CMK (cell line): ENCODE results near the gene THADA.
"Not testable (repeated sequence)": the region's sequence is repeated elsewhere in the genome, so short reads cannot be mapped to it uniquely, and the experiment has no call there.

Experiments
- DNase-seq: peaks from one replicate; pipeline ENCODE4 v3.0.0-alpha.2; 2010; ENCODE audit warnings: low read depth

THADA gene

DNA sequence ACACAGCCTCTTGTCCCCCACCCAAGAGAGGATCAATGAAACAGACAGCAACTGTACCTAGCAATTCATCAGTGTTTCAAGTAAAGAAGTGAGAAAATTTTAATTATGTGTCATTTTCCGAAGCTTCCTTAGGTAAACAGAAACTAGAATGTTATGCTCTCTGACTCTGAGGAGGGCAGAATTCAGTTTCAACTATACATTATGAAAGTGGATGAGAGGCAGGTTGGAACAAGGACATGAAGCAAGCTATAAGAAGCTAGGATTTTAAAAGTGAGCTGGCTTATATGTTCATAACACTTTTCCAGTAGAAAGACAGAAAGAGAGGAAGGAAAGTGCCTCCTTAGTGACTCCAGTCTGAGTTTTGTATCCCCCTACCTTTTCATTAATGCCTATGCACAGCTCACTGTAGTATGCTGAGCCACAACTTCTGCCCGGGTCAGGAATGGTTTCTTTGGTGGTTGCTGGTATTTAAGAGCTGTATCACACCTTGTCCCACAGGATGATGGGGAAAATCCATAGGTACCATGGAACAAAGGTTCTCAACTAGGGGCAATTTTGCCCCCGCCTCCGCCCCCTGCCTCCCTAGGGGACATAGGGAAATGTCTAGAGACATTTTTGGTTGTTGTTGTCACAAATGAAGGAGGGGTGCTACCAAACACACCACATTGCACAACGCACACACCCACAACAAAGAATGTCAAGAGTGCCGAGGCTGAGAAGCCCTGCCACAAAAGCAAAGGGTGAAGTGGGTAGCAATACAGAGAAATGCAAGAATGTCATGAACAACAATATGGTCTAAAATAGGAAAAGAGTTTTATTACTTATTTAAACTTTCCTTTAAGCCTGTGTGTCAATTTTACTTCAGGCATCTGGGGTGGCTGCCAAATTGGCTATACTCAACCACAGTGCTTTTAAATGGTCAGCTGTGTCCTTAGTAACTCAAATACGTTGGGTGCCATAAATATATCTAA, 208.5 kb downstream of the THADA start:
- no peak for DNase-seq

DNA sequence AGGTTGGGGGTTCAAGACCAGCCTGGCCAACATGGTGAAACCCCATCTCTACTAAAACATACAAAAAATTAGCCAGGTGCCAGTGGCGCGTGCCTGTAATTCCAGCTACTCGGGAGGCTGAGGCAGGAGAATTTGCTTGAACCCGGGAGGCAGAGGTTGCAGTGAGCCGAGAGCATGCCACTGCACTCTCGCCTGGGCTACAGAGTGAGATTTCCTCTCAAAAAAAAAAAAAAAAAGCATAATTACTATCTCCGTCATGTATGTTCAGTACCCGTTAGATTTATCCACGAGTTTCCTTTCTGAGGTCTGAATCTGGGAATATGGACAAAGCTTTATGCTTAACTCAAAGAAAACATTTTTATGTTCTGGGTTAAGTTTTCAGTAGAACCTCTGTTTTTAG, 209.2 kb downstream of the THADA start:
- DNase-seq = not testable (repeated sequence)

- DNase-seq = no peak
These were observed 211.7 kb downstream of the THADA start for GRCh38 chr2:43384143-43384542.

GRCh38 chr2:43383533-43383932, 212.3 kb downstream of the THADA start:
- DNase-seq = no peak

- no peak for DNase-seq
These were observed 216.3 kb downstream of the THADA start for GRCh38 chr2:43379494-43379893.

DNA sequence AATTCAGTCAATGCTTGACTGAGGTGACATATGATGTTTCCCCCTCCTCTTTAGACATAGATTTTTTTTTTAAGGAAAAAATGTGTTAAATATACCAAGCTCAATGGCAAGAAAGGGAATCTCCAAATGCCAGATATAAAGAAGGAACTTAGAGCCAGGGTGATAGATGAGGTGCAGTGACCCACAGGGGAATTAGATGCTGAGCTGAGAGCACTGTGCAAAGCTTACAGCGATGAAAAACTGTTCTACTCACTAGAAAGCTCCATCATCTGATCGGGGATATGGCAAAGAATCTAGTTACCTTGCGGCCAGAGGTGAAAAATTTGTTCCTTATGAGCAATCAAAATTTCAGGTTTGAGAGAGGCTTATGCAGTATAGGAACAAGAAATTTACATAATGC, 218.5 kb downstream of the THADA start:
- no peak for DNase-seq

DNA sequence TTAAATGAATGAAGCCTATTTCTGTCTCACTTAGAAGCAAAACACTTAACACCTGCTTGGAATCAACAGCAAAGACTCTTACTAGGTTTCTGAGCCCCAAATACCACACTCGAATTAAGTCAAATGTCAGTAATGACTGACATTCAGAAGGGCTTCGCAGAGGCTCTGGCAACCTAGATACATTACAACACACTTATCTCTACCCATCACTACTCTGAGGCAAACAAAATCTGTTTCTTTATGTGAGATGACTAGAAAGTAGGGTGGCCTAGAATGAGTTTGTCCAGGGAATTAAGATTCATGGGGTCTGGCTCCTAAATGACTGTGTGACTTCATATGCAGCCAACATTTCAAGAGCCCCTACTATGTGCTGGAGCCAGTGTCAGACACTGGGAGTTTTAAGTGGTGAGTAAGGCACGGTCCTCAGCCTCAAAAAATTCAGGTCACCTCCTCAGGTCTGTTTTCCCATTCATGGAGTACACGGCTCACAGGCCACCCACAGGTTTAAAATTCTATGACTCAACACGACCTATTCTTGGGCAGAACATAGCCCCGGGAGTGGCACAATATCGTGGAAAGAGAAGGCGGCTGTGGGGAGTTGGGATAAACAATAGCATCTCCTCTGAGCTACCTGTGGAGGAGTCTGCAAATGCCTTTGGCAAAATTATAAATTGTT, 219.2 kb downstream of the THADA start:
- no peak for DNase-seq

DNA sequence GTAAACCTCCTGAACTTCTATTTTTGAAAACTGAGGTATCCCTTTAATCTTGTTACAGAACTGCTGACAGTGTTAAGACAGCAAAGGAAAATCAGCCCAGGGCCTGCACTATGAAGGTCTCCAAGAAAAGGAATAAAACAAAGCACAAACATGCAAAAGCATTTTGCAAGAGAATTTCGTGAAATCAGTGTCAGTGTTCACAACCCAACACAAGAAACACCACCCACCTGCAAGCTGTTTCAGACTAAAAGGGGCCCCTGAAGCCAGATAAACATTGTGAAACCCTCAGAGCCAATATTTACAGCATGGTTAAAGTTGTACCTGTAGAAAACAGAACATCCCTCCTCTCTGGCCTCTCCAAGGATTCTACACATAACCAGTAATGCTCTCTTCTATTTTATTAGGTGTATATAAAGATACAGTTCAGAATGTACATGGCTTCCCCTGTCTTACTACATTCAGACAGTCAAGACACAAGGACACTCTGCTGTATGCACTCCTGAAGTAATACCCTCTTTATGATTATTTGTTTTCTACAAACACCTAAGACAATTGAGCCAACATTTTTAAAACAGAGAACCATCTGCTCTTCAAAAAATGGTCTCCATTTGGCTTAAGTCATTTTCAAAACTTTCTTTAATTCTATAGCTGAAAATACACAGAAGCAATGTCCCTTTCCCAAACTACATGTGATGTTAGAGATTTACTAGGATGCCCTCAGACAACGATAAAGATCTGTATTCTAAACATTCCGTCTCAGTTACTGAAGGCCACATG, 219.9 kb downstream of the THADA start:
- no peak for DNase-seq

DNA sequence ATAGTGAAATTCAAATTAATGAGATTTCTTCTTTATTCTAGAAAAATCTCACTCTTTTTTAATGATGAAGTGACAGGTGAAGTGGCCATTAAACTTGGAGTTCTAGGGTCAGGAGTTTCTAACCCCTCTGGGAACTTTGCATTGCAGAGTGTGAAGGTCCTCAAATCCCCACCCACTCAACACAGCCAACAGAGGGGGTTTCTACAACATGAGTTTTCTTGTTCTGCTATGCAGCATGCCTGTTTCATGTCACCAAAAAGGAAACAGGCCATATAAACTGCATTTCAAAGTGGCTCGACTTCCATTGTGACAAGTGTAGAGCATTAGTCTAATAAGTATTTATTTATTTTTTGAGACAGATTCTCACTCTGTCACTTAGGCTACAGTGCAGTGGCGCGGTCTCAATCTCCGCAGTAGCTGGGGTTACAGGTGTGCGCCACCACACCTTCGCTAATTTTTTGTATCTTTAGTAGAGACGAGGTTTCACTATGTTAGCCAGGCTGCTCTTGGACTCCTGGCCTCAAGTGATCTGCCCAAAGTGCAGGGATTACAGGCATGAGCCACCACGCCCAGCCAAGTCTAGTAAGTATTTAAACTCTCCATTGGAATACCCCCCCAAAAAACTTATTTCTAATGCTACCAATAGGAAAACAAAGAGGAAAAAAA, 223.3 kb downstream of the THADA start:
- DNase-seq = no peak

- DNase-seq = no peak
These were observed 225.1 kb downstream of the THADA start for GRCh38 chr2:43370705-43371104.

DNA sequence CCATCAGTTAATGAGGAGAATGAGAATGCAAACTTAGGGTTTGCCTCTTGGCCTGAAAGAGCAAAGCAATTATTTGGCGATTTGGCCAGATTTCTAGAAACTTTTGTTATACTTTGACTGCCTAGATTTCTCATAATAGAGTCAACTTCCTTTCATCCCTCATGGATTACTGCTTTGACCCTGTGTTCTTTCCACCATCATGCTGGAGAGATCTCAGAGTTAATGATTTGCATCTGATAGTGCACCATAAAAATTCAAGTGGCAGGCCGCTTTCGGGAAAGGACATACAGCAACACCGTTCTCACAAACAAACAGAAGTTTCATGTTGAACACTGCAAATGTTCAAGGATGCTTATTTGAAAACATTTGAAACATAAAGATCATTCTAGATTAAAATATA, 225.7 kb downstream of the THADA start:
- no peak for DNase-seq

- no peak for DNase-seq
These were observed 227.1 kb downstream of the THADA start for GRCh38 chr2:43368483-43369385.

DNA sequence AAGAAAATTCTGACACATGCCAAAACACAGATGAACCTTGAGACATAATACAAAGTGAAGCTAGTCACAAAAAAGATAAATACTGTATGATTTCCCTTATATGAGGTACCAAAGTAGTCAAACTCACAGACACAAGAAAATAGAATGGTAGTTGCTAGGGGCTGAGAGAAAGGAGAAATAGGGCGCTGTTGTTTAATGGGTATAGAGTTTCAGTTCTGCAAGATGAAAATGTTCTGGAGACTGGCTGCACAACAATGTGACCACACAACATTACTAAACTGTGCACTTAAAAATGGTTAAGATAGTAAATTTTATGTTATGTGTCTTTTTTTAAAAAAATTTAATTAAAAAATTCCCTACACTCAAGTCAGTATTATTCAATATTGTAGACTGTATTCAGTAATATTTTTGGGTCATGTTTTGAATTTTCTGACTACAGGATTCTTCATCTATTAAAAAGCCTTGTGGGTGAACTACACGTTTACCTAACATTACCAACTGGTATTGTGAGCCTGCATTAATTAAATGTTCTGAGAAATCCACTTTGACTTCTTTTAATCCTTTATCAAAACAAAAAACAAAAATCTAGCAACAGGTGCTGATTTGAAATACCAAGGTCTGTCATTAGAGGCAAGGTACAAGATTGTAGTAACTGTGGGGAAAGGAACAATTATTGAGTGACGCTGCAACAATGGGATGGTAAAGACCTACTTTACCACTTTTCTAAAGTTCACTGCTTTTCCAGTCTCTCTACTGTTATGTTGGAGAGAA, 228.6 kb downstream of the THADA start:
- no peak for DNase-seq

- no peak for DNase-seq
These were observed 232.7 kb downstream of the THADA start for GRCh38 chr2:43363120-43363519.

- DNase-seq = no peak
These were observed 234.6 kb downstream of the THADA start for GRCh38 chr2:43361286-43361685.

DNA sequence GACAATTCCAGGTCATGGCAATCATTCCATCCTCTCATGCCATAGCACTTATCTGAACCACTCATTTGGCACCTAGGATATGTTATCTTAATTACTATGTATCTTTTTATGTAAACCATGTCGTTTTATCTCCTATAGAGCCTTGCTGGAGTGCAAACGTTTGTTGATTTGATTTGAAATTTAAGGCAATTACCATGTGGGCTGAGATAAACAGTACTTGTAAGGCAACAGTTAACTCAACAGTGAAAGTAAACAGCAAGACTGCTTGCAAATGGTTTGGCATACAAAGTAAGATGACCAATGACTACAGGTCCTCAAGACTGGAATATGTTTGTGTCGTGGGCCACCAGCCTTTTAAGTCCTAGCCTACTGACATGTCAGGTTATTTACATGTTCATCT, 235.7 kb downstream of the THADA start:
- no peak for DNase-seq

- DNase-seq = no peak
These were observed 237.2 kb downstream of the THADA start for GRCh38 chr2:43358410-43359201.

DNA sequence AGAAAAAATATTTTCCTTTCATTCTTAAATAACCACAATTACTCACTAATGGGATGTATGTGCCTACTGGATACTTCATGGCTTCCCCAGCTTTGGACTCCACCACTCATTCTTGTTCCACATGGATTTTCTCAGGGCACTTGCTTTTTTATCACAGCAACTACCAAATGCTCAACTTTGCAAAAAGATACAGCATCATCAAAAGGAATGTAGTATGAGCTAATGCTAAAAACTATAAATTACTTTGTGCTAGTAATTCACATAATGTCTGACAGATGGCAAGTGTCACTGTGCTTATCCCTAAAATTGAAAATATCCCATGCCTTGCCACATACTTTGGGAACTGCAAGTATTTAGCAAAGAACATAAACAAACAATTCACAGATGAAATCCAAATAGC, 239.1 kb downstream of the THADA start:
- DNase-seq = no peak

DNA sequence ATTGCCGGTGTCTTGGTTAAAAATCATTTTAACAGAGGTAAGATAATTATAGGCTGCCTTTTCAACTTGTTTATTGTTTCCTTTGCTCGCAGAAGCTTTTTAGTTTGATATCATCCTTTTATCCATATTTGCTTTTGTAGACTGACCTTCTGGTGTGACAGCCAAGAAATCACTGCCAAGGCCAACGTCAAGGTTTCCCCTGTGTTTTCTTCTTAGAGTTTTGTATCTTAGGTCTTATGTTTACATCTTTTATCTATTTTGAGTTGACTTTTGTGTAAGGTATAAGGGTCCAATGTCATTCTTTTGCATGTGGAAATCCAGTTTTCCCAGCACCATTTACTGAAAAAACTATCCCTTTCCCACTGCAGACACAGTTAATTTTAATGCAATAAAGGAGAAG, 240.4 kb downstream of the THADA start:
- DNase-seq = no peak
